Stimulated activated CD4-positive, alpha-beta T cell treated with anti-CD3 and anti-CD28 coated beads, Interleukin-1b, Interleukin-23, amount 100 ng/mL, for 48 hours (primary cell): Measurements from ENCODE around the gene SFR1.
"Not testable (repeated sequence)": the region's sequence is repeated elsewhere in the genome, so short reads cannot be mapped to it uniquely, and the experiment has no call there.

Source experiments
- DNase-seq: peaks from one replicate; pipeline ENCODE4 v3.0.0-alpha.2; 2020

Gene SFR1

DNA sequence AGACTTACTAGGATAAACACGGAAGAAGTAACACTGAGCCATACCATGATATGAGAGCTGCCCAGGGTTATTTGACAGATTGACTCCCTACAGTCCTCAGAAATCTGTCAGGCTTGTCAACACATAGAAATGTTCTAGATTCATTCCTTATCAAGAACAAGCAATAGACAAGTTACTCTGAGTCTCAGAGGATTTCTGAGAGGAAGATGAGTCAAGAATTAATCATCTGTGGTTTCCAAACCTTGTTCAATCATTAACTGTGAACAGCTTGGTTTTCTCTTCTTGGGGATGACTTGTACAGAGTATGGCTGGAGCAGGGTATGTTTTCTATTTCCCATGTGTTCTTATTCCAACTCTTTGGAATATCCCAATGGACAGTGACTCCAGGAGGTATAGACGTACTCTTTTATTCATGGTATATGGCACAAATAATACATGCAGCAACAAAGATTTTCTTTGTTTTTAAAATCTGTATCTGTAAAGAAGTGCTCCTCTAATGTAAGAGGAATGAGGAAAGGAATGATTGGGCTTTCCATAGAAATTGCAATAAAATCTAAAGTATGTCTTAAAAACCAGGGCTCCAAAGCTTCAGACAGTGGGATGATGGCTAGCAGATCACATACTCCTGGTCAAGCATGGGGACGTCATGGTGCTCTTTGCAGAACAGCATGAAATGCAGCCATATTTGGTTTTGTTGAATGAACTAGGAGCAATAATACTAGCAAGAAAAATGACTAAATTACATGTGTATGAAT is 11.9 kb upstream of the SFR1 start:
- DNase-seq = no peak

DNA sequence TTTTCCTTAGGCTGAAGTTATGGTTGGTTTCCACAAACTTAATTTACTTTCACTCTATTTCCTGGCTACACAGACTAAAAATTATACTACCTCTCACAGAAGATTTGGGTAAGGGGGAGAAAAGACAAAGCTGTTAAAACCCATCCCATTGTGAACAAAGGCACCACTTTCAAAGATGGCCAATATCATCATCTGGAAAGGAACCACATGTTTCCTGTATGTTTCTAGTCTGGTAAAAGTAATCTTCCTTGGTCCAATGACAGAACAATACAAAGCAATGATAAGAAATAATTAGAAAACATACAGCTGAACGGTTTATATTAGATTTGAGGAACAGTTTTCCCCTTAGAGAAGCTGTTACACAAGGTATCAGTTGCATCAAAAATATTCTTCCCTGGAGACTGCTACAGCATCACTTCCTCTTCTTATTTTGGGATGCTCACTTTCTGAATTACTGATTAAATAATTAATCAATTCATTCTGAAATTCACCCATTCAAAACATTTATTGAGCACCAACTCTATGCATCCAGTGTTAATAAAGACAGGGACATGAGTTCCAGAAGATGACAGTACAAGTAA is 8.5 kb upstream of the SFR1 start:
- no peak for DNase-seq

DNA sequence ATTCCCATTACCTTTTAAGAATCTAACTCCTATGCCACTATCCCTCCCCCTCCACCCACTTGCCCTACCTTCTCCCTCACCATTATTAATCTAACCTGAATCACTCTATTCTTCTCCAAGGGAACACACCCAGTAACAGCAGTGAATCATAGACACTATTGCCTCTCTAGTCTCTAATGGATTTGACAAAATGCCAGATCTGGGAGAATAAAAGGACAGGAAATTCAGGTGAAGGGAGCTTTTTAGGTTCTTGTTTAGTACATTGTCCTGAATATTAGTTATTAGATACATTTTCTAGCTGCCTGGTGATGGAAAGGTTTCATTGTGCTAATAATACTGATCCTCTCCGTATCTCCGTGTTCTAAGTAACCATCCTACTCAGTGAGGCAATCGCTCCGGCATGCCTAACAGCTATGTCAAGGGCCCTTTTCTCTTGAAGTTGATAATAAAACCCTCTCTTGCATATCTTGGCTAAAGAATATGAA is 4.1 kb upstream of the SFR1 start:
- DNase-seq = no peak

DNA sequence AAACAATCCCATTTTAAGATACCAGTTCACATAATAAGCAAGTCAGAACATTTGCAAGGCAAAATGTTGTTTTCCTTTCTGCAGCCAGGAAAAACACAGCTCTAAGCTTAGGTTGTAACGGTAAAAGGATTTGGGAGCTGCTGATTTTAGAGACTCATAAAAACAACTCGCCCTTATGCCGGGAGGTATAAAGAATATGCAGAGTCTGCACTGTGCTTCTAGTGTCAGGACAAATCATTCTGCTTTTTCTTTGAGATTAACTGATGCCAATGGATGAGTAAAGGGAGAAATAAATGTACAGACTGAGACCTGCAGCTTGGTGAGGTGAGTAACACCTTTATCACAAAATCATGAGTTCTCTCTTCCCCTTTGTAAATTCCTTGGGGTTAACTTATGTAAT is 2.0 kb upstream of the SFR1 start:
- no peak for DNase-seq

DNA sequence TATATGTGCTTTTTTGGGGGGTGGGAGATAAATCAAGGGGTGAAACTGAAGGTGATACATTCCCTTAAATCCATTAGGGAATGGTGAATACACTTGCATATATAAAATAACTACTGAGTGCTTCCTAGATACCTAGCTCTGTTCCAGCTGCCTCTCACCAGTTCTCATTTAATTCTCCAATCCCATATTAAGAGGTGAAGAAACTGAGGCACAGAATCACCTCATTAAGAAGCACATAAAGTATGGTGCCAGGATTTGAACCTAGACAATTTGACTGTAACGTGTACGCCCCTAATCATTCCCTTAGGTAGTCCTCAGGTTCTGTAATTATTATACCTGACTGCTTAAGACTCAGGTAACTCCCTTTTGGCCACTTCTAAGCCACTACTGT is 1.5 kb upstream of the SFR1 start:
- no peak for DNase-seq

DNA sequence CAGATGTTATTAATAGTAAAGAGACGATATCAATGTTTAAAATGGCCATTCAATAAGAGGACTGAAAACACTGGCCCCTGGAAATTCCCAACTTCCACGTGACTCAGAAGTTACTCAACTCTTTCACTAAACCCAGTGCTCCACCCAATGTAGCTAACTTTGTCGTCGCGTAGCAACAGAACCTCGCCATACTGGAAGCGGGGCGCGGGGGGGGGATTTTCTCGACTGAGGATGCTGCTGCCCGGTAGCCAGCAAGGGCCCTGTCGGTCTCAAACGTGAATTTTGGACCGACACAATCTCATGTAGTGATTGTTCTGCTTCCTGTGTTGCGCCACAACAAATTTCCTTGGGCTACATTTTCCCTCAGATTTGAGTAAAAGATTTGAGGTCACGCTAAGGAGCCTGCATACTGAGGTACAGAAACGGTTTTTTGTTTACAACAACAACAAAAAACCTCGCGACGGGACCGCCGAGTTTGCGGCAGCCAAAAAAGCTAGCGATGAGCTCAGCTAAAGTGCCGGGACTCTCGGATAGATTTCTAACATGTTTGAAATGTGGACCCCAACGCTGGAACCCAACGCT is 977 bp upstream of the SFR1 start:
- DNase-seq = peak; percentile 82

DNA sequence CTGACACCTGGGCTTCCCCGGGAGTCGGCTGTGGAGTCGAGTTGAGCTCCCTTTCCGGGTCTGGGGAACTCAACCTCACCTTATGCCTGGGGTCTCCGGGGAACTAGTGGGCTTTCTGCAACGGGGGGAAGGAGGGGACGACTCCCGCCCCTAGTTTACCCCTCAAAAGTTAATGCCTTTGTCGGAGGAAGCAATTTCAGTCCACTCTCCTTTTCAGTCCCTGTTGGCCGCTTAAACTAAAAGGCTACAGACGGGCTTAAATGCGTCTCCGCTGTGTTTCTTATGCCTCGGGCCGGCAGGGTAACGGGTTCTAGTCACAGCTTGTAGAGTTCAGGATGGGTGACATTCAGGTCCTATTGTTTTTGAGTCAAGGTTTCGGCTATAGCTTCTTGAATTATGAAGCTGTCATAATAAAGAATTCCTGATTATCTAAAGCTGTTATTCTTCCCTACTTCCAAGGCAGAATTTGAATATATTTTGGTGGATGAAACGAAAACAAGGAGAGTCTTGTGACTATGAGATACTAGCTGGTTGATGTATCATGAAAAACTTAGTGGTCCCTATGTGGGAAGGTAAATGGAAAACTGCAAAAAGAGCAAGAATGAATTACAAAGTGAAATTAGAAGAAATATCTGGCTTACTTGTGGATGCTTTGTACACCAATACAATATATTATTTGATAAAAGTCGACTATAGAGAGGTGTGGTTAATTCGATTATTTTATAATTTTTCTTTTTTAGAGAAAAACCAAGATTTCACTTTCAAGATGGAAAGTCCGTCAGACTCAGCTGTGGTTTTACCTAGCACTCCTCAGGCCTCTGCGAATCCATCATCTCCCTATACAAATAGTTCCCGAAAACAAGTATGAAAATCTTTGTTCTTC is 495 bp downstream of the SFR1 start:
- DNase-seq = no peak

DNA sequence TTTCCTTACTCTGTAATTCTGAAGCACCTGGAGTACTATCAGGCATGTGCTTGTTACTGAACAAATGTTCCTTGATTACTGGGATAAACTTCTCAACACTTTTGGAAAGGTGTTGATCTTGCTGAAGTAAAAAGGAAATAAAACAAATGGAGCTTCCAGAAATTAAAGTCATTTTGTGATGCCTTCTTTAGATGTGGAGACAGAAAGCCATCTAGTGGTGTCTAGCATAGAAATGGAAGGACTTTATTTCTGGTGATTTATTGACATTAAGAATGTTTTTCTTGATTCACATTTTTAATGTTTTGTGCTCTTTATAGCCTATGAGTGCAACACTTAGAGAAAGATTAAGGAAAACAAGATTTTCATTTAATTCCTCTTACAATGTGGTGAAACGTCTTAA is 1.4 kb downstream of the SFR1 start:
- DNase-seq = no peak

DNA sequence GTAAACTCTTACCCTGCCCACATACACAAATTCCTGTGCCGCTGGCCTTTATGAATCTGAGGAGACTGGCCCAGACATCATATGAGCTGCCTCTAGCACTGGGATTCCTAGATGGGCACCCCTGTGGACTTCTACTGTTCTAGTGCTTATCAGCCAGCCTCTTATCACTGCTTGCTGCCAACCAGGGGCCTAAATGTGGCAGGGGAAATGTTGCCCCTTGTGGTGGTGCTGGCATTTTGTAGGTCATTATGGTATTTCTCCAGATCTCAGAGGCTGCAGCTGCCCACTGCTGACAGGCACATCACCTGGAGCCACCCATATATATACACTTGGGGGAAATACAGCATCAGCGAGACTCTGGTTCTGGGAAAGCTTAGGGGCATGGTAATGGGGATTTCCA is 5.4 kb downstream of the SFR1 start:
- DNase-seq = no peak

DNA sequence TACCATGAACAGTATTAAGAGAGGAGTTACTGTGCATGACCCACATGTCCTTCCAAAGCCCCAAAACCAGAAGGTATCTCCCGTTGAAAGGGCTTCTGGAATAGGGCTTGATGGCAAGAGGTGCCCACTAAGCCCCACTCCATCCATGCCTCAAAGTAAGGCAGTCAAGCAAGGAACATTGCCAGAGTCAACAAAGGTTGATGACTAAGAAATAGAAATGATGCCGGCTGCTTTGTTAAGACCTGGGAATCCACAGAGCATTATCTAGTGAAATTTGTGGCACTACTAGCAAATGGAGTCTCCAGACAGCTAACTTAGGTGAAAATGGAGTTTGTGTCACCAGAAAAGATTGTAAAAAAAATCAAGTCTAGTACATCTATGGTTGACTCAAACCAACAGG is 6.2 kb downstream of the SFR1 start:
- no peak for DNase-seq

DNA sequence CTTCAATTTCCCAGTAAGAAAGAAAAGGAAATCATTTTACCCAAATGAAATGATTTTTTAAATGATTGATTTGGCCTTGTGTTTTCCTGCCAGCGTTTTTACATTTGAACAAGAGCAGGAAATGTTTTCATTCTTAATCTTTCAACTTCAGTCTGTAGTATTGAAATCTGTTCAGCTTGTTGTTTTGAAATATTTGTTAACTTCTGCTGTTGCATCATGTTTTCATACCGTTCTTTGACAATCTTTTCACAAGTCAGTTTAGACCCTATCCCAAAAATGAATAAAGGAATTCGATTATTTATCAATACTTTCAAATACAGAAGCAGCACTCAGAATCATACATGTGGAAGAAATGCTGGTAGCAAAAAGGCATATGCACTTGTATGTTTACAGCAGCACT is 8.1 kb downstream of the SFR1 start:
- no peak for DNase-seq

DNA sequence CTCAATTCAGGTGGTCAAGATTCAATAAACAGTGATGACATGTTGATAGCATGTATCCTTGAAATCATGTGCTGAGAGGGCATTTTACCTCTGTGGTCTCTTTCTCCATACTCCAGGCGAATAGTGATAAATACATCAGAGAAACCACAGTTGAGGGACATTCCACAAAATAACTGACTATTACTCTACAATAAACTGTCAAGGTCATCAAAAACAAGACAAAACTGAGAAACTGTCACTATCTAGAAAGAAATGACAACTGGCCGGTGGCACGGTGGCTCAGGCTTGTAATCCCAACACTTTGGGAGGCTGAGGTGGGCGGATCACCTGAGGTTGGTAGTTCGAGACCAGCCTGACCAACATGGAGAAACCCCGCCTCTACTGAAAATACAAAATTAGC is 16.2 kb downstream of the SFR1 start:
- DNase-seq = no peak

DNA sequence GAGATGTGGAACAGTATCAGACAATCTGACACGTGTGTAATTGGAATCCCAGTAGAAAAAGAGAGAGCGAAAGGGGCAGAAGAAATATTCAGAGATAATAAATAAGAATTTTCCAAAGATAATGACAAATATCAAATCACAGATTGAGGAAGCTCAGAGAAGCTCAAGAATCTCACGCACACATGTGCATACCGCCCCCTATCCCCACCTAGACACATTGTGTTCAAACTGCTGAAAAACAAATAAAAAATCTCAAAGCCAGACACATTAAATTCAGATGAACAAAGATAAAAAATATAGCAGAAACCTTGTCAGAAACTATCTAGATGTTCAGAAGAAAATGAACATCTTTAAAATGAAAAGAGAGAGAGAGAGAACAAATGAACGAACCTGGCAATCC is 17.2 kb downstream of the SFR1 start:
- DNase-seq = no peak

DNA sequence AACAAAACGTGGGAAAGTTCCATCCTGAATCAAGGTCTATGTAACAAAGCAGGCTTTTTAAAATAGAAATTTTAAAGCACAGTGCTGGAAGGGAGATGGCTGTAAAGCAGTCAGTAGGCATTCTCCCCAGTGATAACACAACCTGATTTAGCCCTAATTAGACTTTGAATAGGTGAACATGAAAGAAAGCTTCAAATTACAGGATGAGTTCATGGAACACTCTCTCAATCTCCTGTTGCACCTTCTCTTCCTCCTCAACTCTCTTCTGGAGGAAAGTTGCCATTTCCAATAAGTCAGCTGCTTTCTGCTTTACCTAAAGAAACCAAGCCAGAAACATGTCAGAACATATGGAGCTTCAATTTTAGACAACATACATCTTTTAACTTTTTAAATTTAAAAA is 20.1 kb downstream of the SFR1 start:
- no peak for DNase-seq

DNA sequence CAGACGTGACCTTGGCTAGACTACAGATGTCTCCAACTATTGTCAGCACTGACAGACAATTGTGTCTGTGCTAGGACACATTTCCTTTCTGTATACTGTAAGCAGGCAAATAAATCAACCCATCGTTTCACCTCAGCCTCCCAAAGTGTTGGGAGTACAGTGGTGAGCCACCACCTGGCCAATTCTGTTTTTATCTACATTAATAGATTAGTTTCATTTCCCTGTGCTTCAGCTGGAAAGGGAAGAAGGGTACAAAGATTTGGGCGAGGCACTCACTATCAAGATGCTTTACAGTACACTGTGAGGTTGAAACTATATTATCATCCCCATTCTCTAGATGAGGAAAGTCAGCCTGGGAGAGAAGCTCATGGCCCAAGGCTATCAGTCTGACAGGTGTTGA is 21.9 kb downstream of the SFR1 start:
- no peak for DNase-seq

DNA sequence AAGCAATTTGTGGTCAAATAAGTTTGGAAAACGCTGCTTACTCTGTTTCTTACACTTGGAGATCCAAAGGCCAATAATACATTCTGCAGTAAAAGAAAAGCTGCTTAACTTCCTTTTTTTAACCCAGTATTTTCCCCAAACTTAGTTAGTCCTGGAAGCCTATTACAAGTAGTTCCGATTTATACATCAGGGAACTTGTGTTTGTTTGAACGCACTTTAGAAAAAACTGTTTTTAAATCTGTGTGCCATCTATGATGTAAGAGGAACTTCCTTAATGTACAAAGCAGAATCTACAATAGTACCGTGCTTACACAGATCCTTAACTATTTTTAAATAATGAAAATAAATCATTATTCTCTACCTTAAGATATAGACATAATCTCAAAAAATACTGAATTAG is 23.0 kb downstream of the SFR1 start:
- no peak for DNase-seq

DNA sequence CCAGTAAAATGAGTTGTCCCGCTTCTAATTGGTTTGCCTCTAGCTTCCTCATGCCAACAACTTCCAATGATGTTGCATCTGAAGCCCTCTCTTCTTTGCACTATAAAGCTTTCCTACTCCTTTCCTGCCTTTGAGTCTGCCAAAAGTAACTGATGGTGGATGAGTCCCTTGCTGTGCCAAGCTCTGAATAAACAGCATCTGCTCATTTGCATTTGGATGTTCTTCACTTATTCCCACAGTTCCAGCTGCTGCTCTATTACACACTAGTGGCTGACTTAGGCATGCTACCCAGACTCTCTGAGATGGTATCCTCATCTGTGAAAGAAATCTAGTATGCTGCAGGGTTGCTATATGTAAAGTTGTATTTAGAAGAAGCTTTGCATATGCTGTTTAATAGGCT is 24.9 kb downstream of the SFR1 start:
- no peak for DNase-seq

DNA sequence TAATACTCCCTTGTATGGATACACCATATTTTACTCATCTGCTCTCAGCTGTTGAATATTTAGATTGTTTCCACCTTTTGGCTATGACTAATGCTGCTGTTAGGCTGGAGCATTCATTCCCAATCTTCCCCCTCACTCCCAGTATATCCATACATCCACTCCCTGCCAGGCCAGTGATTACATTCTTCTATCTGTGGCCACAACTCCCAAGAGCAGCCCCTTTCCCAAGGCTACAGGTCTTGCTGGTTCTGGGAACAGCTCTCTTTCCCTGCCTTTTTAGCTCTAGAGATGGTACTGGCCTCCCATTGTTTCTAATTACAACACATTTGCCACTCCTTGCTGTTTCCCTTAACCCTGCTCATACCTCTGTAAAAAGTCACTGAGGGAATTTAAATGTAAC is 28.2 kb downstream of the SFR1 start:
- no peak for DNase-seq

DNA sequence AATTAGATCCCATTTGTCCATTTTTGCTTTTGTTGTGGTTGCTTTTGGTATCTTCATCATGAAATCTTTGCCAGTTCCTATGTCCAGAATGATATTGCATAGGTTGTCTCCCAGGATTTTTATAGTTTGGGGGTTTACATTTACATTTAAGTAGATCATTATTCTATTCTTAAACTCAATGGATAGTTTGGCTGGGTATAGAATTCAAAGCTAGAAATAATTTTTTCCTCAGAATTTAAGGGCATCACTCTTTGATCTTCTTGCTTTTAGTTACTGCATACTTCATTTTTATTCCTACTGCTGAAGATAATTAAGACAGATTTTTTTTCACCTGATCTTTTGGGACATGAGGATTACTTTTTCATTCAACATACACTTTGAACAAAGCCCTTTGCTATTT is 29.8 kb downstream of the SFR1 start:
- no peak for DNase-seq

DNA sequence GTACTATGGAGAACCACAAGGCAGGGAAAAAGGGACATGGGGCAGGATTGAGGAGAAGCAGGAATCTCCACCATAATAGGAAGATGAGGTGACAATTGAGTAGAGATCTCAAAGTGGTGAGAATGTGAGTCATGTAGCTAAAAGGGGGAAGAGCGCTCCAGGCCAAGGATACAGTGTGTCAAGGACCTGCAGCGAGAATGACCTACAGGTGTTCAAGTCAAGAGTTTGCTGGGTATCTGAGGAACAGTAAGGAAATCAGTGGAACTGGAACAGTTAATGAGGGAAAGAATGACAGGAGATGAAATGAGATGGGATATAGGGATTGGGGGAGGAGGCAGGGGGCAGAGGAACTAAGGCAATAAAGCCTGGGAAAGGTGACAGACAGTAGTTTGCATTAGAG is 33.6 kb downstream of the SFR1 start:
- DNase-seq = no peak

DNA sequence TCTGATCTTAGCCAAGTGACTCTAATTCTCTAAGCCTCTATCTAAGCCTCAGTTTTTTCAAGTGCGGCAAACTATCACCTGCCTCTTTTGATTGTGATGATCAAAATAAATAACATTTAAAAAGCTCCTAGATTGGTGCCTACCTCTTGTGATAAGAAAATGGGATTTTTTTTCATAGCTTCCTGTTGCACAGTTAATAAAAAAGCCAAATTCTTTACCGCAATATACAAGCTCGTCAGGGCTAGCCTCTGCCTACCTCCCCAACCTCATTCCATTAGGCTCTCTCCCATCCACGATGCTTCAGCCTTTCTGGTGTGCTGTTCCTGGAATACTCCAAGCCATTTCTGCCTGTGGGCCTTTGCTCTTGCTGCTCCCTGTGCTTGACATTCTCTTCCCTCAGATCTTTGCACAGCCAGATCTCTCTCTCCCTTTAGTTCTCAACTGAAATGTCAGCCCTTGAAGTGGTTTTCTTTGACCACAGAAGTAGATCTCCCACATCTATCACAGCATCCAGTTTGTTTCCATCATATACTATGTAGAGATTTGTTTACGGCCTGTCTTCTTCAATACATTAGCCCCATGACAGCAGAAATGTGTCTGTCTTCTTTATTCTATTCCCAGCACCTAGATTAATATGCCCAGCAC is 48.8 kb downstream of the SFR1 start:
- no peak for DNase-seq

DNA sequence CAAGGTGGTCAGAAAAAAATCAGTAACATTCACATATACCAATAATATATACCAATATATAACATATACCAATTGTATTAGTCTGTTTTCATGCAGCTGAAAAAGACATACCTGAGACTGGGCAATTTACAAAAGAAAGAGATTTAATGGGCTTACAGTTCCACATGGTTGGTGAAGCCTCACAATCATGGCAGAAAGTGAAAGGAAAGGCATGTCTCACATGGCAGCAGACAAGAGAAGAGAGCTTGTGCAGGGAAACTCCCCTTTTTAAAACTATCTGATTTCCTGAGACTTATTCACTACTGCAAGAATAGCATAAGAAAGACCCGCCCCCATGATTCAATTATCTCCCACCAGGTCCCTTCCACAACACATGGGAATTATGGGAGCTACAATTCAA is 52.2 kb downstream of the SFR1 start:
- DNase-seq = not testable (repeated sequence)
